GM10266 (cell line): ENCODE measurements around the gene WDR70.
"Not testable (repeated sequence)": the region's sequence is repeated elsewhere in the genome, so short reads cannot be mapped to it uniquely, and the experiment has no call there.

Experiments used
- DNase-seq: peaks from one replicate; pipeline ENCODE4 v3.0.0; 2012; ENCODE audit errors: extremely low spot score
- TF ChIP-seq, protein P1 (sequence below): IDR thresholded peaks from 2 replicates; pipeline ENCODE4 v1.5.1; 2012; ENCODE audit warnings: mild to moderate bottlenecking, low read depth; ENCODE audit not compliant: control insufficient read depth, insufficient read depth; ENCODE audit errors: missing control alignments

Gene WDR70

DNA sequence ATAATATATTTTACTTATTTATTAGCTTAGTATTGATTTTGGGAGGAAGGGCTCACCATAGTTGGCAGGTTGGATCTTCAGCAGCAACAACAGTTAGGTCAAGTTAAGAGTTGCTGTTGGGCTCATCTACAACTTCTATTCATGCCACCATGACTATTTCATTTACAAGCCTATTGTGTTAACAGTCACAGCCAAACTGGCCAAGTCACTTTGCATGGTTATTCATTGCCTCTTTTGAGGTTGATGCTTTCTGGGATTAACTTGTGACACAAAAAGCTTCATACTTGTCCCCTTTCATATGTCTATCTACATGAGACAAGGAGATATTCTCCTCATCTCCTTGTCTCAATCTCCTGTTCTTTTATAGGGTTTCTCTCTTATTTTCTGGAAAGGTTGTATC, 98.3 kb downstream of the WDR70 start:
- TF ChIP-seq, protein P1, sequence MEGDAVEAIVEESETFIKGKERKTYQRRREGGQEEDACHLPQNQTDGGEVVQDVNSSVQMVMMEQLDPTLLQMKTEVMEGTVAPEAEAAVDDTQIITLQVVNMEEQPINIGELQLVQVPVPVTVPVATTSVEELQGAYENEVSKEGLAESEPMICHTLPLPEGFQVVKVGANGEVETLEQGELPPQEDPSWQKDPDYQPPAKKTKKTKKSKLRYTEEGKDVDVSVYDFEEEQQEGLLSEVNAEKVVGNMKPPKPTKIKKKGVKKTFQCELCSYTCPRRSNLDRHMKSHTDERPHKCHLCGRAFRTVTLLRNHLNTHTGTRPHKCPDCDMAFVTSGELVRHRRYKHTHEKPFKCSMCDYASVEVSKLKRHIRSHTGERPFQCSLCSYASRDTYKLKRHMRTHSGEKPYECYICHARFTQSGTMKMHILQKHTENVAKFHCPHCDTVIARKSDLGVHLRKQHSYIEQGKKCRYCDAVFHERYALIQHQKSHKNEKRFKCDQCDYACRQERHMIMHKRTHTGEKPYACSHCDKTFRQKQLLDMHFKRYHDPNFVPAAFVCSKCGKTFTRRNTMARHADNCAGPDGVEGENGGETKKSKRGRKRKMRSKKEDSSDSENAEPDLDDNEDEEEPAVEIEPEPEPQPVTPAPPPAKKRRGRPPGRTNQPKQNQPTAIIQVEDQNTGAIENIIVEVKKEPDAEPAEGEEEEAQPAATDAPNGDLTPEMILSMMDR, result no peak
- DNase-seq, result no peak

DNA sequence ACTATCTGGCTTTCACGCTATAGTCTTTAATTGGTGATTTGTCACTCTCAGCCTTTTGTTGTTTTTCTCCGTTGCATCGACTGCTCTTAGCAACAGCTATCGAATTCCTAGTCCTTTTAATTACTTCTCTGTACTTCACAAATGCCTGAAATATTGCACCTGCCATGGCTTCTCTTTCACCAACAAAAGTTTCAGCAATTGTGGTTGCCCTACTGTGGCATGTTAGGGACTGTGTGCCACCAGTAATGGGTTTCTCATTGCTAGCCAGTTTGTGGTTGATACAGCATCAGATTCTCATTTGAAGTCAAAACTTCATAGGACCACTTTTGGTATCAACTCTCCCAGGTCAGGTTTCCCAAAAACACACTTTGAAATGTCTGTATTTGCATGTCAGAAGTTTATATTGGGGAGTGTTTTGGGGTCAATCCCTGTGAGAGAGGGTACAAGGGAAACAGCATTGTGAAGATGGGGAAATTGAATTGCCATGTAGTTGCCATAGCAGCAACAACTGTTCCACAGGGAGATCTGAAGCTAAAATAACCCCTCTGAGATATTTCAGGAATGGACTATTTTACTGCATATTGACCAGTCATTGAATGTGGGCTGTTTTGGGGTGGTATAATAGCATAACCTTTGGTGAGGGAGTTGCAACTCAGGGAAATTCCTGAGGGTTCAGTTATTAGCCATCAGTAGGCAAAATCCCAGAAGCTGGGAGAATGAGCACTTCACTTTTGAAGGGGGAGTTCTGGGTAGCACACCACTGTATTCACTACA, 99.2 kb downstream of the WDR70 start:
- no peak for DNase-seq

DNA sequence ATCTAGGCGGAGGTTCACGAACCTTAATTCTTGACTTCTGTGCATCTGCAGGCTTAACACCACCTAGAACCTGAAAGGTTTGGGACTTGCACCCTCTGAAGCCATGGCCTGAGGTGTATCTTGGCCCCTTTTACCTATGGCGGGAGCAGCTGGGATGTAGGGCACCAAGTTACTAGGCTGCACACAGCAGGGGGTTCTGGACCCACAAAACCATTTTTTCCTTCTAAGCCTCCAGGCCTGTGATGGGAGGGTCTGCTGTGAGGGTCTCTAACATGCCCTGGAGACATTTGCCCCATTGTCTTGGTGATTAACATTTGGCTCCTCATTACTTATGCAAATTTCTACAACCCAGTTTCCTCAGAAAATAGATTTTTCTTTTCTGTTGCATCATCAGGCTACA, 102.3 kb downstream of the WDR70 start:
- DNase-seq, result not testable (repeated sequence)

More for the DNA sequence above, 99.2 kb downstream of the WDR70 start:
- TF ChIP-seq, protein P1, result no peak

DNA sequence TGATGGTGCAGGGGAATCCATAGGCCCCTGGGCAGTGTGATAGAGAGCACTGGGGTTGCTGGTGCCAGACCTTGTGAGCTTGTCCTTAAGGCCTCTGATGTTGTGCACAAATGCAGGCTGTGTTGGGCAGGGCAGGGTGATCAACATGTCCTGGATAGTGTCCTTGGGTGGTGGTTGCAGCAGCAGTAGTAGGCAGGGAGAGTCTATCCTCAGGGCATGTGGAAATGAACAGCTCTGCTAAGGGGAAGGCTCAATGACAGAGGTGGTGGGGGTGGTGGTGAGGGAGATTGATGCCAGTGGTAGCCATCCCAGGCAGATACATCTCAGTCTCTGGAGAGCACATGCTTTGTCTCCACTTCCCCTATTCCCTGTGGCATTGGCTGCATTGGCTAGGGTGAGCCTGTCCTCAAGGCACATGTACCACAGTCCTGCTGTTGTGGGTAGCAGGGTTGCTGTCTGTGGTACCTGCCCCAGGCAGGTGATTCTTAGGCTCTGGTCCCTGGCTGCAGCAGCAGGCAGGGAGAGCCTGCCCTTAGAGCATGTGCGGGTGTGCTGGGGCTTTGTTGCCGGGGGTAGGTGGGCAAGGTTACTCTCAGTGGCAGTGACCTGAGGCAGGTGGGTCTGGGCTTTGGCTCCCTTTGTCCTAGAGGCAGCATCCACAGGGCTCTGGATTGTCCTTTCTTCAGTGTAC, 111.1 kb downstream of the WDR70 start:
- DNase-seq, result no peak
- TF ChIP-seq, protein P1, result no peak

DNA sequence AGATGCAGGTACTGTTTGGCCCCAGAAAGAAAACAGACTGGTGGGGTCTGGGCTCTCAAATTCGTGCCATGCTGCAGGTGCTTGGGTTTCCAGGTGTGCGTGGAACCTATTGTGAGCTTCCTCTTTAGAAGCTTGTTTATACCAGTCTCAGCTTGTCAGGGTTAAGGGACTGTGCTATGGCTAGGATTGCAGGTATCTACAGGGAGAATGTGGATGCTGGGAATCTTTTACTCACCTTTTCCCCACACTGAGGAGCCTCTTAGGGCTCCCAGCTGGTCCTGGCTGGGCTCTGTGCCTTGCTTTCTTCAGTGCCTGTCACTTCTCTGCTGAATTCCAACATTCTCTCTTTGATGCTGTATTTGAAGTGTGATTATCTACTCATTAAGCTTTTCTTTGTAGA, 111.8 kb downstream of the WDR70 start:
- TF ChIP-seq, protein P1, result no peak

DNA sequence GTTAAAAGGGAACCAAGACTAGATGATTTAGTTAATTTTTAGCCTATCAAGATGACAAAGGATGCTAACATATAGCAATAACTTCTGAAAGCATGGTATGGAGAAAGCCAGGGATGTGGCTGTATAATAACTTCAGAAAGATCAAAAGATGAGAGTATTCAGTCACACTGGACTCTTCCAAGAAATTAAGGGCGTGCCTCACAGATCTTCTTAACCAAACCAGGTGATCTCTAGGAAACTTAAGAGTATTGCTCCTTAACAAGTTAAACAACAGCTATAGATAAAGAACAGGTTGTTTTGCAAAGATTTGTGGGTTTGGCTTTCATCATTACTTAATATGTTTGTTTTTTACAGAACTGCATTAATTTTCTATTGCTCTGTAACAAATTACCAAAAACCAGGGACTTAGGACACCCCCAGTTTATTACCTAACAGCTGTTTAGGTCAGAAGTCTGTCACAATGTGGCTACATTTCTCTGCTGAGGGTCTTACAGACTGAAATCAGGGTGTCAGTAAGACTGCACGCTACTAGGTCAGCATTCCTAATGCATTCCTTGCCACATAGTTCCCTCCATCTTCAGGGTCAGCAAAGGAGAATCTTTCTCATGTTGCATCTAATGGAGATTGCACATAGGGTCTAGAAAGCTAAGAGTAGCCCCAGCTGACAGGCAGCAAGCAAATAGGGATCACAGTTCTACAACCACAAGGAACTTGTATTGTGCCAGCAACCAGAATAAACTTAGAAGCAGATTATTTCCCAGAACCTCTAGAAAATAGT, 113.8 kb downstream of the WDR70 start:
- no peak for DNase-seq
- TF ChIP-seq, protein P1, result no peak

More for the DNA sequence above, 111.8 kb downstream of the WDR70 start:
- DNase-seq, result no peak

DNA sequence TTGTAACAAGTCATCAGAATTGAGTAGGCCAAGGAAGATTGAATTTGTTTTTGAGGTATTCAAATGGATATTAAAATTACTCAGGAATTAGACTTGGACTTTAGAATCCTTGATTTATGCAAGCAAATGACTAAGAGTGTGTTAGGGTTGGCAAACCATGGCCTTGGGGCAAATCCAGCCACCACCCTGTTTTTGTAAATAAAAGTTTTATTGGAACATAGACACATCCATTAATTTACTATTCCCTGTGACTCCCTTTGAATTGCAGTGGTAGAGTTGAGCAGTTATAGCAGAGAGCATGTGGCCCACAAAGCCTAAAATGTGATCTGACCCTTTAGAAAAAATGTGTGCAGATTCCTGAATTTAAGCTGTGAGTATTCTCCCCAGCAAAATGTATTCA, 115.6 kb downstream of the WDR70 start:
- no peak for DNase-seq
- TF ChIP-seq, protein P1, result no peak
